Measurements from ENCODE around the gene EDA. TPM values are rescaled to one million over a fixed set of nuclear protein-coding genes. Genes with fewer than 3 reads are reported as not detected.
A peak's percentile ranks its signal among the peaks of the same experiment; 100 is the strongest.

The EDA gene
- polyA plus RNA-seq (ENCODE audit: insufficient read length in 4 of 4), result 1 to 10 TPM; 6.2 to 7.3 (median 7.0) TPM

DNA sequence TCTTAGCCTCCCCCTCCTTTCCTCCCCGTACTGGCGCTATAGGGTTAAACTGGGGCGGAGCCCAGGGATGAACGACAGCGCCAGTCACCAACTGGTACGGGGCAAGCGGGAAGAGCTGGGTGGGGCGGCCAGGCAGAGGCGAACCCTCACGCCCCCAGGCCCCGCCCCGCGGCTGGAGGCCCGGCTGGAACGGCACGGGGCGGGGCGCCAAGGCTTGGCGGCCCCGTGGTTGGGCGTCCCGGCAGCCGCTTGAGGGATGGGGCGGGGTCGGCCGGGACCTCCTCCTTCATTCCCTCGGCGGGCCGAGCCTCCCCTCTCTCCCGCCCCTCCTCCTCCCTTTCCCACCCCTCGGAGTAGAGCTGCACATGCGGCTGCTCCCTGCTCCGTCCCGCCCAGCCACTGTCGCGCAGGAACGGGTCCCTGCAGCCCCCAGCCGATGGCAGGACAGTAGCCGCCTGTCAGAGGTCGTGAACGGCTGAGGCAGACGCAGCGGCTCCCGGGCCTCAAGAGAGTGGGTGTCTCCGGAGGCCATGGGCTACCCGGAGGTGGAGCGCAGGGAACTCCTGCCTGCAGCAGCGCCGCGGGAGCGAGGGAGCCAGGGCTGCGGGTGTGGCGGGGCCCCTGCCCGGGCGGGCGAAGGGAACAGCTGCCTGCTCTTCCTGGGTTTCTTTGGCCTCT is at the start of gene EDA:
Gene EDA, plus strand, starts transcription at position 335 of the 678 bp plus-strand sequence.
- peak; percentile 59 to 82 (median 66) for DNase-seq (ENCODE audit: low read depth in 4 of 4, low spot score in 2 of 4)

DNA sequence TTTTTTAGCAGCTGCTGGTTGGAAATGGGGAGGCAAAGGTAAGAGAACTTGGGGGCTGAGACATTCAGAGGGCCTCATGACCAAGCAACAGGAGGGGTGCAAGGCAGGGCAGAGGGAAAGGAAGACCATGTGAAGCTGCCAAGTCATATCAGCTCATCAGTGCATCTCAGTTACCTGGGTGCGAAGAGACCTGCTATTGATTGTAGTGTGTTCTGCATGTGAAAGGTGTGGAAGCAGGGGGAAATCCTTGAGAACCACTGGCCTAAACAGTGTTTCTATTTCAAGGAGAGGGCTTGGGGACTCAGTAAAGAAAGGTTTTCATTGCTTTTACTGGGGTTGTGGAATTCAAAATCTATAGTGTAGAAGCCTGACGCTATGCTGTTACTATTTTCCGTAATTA is 47.1 kb upstream of the EDA start:
- no peak for DNase-seq (ENCODE audit: low read depth in 4 of 4, low spot score in 2 of 4)

DNA sequence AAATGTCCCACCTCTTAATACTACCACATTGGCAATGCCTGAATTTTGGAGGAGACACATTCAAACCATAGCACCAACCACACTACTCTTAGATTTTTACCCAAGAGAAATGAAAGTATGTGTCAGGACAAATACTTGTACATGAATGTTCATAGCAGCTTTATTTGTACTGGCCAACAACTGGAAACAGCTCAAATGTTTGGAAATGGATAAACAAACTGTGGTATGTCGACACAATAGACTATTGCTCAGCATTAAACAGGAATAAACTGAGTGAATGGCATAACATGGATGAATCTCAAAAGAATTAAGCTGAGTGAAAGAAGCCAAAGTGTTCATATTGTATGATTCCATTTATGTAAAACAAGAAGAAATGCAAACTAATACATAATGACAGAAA is 18.5 kb upstream of the EDA start:
- DNase-seq (ENCODE audit: low read depth in 4 of 4, low spot score in 2 of 4), result no peak

DNA sequence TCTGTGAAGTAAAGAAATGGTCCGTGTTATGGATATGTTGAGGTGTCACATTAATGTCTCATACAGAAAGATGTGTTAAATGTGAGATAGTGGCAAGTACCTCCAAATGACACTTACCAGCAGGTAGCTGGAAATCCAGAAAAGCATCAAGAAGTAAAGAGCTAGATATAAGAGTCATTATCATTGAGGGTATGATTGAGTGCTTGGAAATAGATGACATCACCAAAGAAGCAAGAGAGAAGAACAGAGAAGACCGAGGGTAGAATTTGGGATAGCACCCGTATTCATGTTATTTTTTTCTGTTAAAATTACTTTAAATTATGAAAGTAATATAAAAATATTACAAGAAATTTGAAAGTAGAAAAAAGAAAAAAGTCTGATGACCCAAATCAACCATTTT is 15.7 kb upstream of the EDA start:
- no peak for DNase-seq (ENCODE audit: low read depth in 4 of 4, low spot score in 2 of 4)

DNA sequence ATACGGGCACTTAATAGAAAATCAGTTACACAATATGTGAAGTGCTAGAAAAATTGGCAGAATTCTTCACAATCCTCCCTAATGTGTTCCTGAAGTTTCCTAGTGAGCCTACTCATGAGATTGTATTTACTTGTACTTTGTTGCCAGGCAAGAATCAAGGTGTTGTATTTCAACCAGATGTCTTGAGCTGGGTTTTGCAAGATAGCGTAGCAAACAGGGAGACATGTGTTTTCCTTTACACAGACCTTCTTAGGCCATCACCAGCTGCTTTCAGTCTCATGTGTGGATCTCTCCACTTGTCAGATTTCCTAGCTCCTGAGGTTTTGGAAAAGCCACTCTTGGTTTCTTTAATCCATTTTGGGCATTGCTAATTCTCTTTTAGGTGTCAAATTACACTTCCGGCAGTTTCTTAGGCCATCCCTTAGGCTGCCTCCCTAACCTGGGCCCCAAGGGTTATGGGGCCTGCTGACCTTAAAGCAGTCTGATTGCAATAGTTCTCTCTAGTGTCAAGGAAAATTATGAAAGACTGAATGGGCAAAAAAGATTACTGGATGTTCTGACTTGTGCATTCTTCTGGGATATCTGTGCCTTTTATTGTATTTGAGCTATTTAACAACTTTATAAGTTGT is 12.2 kb upstream of the EDA start:
- no peak for DNase-seq (ENCODE audit: low read depth in 4 of 4, low spot score in 2 of 4)

DNA sequence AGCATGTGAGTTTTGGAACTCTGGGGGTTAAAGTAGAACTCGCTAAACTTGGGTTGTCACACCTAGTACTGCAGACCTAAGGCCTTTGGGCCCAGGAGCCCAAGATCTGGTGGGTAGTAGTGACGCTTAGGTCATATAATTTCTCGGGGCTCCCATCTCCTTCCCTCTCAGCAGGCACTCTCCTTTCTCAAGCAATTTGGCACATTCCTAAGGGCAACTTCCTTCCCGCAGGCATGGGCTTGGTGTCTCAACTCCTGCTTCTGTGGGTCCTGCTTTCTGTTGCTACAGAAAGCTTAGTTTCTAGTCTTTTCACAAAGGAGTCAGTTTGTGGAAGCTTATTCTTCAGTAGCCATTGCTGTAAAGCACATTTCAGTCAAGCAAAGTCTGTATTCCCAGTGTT is 10.4 kb upstream of the EDA start:
- DNase-seq (ENCODE audit: low read depth in 4 of 4, low spot score in 2 of 4), result no peak

DNA sequence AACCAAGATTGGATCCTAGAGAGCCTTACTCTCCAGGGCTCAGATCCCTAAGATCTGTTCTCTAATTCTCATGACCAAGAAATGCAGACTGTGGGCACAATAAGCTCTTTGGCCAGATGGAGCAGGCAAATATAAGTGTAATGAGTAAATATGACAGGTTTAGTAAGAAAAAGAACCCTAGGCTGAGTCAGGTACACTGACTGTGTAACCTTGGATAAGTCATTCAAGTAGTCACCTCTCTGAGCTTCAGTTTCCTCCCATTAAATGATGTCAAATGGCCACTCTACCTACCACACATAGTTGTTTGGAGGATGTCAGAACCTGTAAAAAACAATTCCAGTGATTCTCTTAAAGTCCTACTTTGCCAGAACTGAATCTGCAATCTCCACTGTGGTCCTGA is 8.3 kb upstream of the EDA start:
- DNase-seq (ENCODE audit: low read depth in 4 of 4, low spot score in 2 of 4), result no peak

DNA sequence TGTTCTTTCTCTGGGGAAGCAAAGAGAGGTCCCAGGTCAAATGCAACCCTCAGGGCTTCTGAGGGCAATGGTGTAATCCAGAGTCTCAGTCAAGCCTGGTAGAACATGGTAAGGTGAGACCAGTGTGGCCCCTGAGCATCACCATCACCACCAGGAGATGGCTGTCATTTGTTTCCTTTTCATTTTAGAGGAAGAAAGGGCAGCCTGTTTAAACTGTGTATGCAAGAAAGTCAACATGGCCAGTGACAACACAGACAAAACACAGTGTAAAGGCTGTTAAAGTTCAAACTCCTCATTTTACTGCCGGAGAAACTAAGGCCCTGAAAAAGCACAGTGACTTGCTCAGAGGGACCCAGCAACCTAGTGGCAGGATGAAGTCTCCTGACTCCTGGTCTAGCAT is 2.0 kb upstream of the EDA start:
- DNase-seq (ENCODE audit: low read depth in 4 of 4, low spot score in 2 of 4), result no peak

DNA sequence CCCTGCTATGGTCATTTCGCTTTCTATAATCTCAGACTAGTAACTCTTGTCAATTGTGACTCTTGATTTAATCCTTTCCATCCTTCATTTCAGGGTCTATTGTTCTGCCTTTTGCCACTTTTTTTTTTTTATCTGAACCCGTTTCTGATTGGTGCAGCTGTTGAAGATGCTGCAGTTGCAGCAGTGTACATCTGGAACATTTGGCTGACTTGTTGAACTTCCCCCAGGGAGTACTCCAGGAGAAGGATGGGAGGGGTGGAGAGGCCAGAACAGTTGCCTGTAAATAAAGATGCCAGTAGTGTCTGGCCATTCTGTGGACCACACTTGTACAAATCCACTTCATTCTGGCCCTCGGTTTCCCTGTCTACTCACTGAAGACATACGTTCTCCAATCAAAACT is 1.0 kb upstream of the EDA start:
- no peak for DNase-seq (ENCODE audit: low read depth in 4 of 4, low spot score in 2 of 4)

DNA sequence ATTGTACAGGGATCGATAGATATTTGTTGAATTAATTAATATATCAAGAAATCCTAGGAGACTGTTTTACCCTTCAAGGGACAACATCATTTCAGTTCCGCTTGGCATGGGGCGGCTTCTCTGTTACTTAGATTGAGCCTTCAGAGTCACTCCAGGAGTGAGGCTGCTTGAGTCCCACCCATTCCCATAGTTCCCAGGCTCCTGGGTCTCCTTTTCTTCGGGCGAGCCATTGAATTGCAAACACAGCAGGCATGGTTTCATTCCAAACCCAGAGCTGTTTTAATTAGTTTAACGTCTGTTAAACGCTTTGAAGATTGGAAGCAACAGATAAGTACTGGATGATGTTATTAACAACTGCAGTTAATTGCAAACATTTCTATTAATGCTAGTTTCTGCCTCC is 571 bp upstream of the EDA start:
- DNase-seq (ENCODE audit: low read depth in 4 of 4, low spot score in 2 of 4), result peak in 1 of 4 donors; percentile 21

DNA sequence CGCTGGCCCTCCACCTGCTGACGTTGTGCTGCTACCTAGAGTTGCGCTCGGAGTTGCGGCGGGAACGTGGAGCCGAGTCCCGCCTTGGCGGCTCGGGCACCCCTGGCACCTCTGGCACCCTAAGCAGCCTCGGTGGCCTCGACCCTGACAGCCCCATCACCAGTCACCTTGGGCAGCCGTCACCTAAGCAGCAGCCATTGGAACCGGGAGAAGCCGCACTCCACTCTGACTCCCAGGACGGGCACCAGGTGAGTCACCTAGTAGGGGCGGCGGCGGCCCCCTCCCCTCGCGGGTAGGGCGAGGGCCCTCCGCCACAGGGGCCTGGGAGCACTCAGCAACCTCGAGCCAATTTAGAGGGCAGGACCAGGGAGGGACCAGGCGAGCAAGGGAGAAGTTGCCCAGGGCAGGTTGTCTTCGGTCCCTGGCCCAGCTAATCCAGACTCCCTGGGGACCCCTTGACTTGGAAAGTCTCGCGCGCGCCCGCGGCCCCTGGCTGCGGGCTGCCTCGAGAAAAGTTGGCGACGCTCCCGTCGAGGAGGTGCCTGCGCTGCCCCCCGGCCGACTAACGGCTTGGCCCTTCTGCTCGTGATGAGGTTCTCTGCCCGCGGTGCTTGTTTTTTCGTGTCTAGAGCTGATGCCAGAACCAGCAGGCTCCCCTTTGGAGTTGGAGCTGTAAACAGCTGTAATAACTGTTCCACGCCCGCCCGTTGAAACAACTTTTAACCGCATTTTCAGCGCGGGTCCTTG is 717 bp downstream of the EDA start:
- DNase-seq (ENCODE audit: low read depth in 4 of 4, low spot score in 2 of 4), result no peak

DNA sequence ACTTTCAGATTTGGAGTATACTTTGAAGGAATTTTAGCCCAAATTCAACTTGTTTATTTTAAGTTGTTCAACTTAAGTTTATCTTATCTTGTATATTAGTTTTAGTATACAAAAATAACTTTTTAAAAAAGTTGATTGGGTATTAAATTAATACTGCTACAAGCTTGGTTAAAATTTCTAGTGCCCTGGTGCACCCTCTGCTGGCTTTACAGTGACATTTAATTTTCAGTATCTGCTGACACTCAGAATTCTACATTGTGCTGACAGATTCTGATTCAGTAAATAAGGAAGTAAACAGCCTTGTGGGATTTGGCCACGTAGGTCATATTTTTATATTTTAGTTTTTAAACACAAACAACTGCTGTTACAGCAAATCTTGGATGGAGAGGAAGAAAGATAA is 2.9 kb downstream of the EDA start:
- no peak for DNase-seq (ENCODE audit: low read depth in 4 of 4, low spot score in 2 of 4)

DNA sequence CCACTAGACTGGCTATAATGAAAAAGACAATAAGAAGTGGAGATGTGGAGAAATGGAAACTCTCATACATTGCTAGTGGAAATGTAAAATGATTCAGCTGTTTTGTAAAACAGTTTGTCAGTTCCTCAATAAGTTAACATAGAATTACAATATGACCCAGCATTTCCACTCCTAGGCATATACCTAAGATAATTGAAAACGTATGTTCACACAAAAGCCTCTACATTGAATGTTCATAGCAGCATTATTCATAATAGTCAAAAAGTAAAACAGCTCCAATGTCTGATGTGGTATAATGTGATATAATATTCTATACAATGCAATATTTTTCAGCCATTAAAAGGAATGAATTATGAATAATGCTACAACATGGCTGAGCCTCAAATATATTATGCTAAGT is 10.2 kb downstream of the EDA start:
- no peak for DNase-seq (ENCODE audit: low read depth in 4 of 4, low spot score in 2 of 4)

DNA sequence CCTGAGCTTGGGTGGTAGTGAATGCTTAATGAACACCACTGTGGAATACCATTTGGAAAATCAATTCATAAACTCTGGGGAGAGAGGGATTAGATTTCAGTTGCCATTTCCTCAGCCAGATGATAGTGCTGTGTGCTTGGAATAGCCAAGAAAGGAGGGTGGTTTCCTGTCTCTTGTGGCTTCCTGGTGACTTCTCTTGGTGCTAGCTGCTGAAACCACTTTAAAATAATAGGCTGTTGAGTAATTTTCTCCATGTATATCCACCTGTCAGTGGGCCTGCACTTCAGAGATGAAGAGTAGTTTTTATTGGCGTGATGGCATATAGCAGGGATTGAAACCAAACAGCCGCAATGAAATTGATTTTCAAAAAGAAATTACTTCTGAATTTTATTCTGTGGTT is 11.8 kb downstream of the EDA start:
- DNase-seq (ENCODE audit: low read depth in 4 of 4, low spot score in 2 of 4), result no peak

DNA sequence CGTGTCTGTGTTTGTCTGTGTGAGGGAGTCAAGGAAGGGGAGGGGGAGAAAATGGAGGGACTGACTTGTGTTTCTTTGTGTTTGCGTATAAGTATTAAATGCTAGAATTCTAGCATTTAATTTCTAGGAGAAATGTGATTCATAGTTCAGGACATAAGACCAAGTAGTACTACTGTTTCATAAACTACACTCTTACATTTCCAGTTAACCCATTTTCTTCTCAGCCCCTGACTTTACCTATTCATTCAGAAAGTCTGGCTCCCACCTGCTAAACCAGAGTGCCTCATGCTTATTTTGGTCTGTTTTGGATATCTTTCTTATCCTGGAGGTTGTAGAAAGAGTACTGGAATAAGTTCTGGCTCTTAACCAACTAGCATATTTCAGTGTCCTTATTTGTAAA is 14.2 kb downstream of the EDA start:
- no peak for DNase-seq (ENCODE audit: low read depth in 4 of 4, low spot score in 2 of 4)

DNA sequence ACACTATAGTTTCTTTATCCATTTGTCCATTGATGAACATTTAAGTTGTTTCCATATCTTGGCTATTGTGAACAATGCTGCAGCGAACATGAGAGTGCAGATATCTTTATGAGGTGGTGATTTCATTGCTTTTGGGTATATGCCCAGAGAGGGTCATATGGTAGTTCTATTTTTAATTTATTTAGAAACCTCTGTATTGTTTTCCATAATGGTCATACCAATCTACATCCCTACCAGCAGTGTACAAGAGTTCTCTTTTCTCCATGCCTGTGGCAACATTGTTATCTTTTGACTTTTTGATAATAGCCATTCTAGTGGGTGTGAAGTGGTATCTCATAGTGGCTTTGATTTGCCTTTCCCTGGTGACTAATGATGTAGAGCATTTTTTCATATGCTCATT is 48.8 kb downstream of the EDA start:
- no peak for DNase-seq (ENCODE audit: low read depth in 4 of 4, low spot score in 2 of 4)

DNA sequence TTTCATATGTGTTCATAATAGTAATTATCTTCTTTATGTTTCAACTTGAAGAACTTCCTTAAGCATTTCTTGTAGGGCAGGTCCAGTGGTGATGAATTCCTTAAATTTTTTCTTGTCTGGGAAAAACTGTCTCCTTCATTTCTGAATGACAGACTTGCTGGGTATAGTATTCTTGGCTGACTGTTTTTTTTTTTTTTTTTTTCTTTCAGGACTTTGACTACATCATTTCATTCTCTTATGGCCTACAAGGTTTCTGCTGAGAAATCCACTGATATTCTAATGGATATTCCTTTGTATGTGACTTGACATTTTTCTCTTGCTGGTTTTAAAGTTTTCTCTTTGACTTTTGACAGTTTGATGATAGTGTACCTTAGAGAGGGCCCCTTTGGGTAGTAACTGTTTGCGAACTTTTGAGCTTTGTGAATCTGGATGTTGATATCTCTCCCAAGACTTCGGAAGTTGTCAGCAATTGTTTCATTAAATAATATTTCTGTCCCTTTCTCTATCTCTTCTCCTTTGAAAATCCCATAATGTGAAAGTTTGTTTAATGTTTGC is 54.2 kb downstream of the EDA start:
- no peak for DNase-seq (ENCODE audit: low read depth in 4 of 4, low spot score in 2 of 4)

DNA sequence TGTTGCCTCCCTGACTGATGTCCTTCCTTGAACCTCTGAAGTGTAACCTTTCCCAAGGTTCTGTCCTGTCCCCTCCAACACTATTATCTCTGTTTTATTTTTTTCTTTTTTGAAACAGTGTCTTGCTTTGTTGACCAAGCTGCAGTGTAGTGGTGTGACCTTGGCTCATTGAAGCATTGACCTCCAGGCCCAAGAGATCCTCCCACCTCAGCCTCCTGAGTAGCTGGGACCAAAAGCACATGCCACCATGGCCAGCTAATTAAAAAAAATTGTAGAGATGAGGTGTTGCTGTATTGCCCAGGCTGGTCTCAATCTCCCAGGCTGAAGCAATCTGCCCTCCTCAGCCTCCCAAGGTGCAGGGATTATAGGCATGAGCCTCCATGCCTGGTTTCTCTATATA is 59.0 kb downstream of the EDA start:
- no peak for DNase-seq (ENCODE audit: low read depth in 4 of 4, low spot score in 2 of 4)

DNA sequence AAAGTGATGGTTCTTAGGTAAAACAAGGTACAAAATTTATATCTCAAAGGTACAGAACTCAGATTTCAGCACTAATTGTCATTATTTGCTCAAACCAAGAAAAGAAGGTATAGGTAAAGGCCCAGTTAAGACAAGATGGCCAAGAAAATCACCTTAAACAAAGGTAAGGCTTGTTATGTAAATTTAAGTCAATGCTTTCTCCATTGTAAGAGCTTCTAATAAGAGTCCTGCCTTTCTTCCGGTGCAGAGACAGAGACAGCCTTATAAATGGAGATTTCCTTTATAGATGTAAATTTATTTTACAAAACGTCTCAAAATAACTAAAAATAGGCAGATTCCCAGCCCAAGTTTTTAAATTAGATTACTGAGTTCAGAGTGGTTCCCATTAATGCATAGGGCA is 89.9 kb downstream of the EDA start:
- no peak for DNase-seq (ENCODE audit: low read depth in 4 of 4, low spot score in 2 of 4)

DNA sequence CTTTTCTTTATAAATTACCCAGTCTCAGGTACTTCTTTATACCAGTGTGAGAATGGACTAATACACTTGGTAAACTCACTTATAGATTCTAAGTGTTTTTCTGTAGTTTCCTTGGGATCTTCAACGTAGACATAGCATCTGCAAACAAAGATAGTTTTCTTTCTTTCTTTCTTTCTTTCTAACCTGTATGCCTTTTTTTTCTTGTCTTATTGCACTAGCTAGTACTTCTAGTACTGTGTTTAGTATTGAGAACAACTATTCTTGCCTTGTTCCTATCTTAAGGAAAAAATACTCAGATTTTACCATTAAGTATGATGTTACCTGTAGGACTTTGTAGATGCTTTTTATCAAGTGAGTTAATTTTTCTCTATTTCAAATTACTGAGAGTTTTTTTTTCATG is 102.2 kb downstream of the EDA start:
- no peak for DNase-seq (ENCODE audit: low read depth in 4 of 4, low spot score in 2 of 4)

DNA sequence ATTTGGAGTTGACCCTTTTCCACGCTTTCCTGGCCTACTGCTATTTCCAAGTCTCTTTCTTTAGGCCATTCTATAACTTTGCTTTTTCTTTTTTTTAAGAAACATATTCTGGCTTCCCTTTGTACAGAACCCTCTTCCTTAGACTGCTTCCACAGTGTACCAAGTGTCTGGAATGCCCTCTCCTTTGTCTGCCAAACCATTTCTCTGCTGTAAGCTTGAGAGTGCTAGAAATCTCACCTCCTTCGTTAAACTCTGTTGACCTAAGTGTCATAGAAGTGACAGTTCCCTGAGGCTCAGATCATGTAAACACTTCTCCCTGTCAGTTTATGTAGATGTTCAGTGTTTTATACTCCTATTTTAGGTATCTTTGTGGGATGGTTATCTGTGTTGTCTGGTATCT is 108.4 kb downstream of the EDA start:
- no peak for DNase-seq (ENCODE audit: low read depth in 4 of 4, low spot score in 2 of 4)

DNA sequence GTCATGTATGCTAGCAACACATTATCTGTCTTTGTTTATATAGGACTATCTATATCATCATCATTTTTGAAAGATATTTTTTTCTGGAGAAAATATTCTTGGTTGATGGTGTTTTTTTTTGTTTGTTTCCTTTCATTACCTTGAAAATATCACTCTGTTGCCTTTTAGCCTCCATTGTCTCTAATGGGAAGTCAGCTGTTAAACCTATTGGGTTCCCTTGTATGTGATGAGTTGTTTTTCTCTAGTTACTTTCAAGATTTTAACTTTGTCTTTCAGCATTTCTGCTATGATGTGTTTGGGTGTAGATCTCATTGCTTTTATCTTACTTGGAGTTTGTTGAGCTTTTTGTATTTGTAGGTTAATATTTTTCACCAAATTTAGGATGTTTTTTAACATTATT is 124.4 kb downstream of the EDA start:
- no peak for DNase-seq (ENCODE audit: low read depth in 4 of 4, low spot score in 2 of 4)

All from left renal cortex interstitium (tissue), 4 donors.